ENCODE results near the gene SRF. TPM values are rescaled to one million over a fixed set of nuclear protein-coding genes. Genes with fewer than 3 reads are reported as not detected.

Gene SRF
- total and polyA plus RNA-seq, 4 donors = 2.0 to 11.7 (median 7.1) TPM

GRCh38 chr6:43185391-43185985, 14.4 kb downstream of the SRF start:
- Histone ChIP-seq H3K27me3 (ENCODE audit: control insufficient read depth in 4 of 4, insufficient read depth in 4 of 4, low read length in 3 of 4) (no peaks in the 10 kb centered on the region), H3K9ac (ENCODE audit: low read depth in 1 of 2, low read length in 2 of 2) (no peak overlapping the region), H3K36me3 (ENCODE audit: control insufficient read depth in 4 of 4, insufficient read depth in 3 of 4, low read depth in 1 of 4, low read length in 3 of 4) (peaks cover 2 to 36% (median 15%) of the 10 kb centered on the region in 4 donors), H3K9me3 (ENCODE audit: control insufficient read depth in 4 of 4, low read length in 3 of 4) (no peaks in the 10 kb centered on the region), H3K27ac (ENCODE audit: low read depth in 1 of 2, low read length in 2 of 2) (no peak overlapping the region), H3K4me3 (ENCODE audit: low read depth in 1 of 3, low read length in 3 of 3) (no peak overlapping the region), H3K4me1 (ENCODE audit: control insufficient read depth in 4 of 4, insufficient read depth in 4 of 4, low read length in 3 of 4) (peaks cover 0 to 18% (median 17%) of the 10 kb centered on the region in 4 donors)
- WGBS = 85% methylated on average over 5 of the region's 5 CpGs
- no peak for DNase-seq (ENCODE audit: low spot score)
- TF ChIP-seq FOXA1 (IDR thresholded peaks at IDR 0.05) (no peak), ZBTB33 (IDR thresholded peaks at IDR 0.05) (no peak), HNF4G (IDR thresholded peaks at IDR 0.05) (no peak), GABPA (IDR thresholded peaks at IDR 0.05 in 1 of 2, conservative IDR thresholded peaks at IDR 0.05 in 1 of 2) (no peak), YY1 (IDR thresholded peaks at IDR 0.05) (no peak), FOXA2 (IDR thresholded peaks at IDR 0.05) (no peak), SP1 (IDR thresholded peaks at IDR 0.05) (no peak), RAD21 (IDR thresholded peaks at IDR 0.05) (no peak), ATF3 (IDR thresholded peaks at IDR 0.05) (no peak), MAX (IDR thresholded peaks at IDR 0.05) (no peak), HNF4A (conservative IDR thresholded peaks at IDR 0.05) (no peak), REST (IDR thresholded peaks at IDR 0.05) (no peak), NR2F2 (IDR thresholded peaks at IDR 0.05) (no peak), EGR1 (IDR thresholded peaks at IDR 0.05; ENCODE audit: low read depth in 2 of 2) (no peak)

- TF ChIP-seq HNF4G (IDR thresholded peaks at IDR 0.05) = no peak
- TF ChIP-seq FOXA1 (IDR thresholded peaks at IDR 0.05) = no peak
- Histone ChIP-seq H3K4me1 (ENCODE audit: control insufficient read depth in 4 of 4, insufficient read depth in 4 of 4, low read length in 3 of 4) (peaks cover 0 to 18% (median 17%) of the 10 kb centered on the region in 4 donors), H3K27me3 (ENCODE audit: control insufficient read depth in 4 of 4, insufficient read depth in 4 of 4, low read length in 3 of 4) (no peaks in the 10 kb centered on the region), H3K27ac (ENCODE audit: low read depth in 1 of 2, low read length in 2 of 2) (no peak overlapping the region), H3K4me3 (ENCODE audit: low read depth in 1 of 3, low read length in 3 of 3) (no peak overlapping the region), H3K36me3 (ENCODE audit: control insufficient read depth in 4 of 4, insufficient read depth in 3 of 4, low read depth in 1 of 4, low read length in 3 of 4) (peaks cover 2 to 36% (median 15%) of the 10 kb centered on the region in 4 donors), H3K9ac (ENCODE audit: low read depth in 1 of 2, low read length in 2 of 2) (no peak overlapping the region), H3K9me3 (ENCODE audit: control insufficient read depth in 4 of 4, low read length in 3 of 4) (no peaks in the 10 kb centered on the region)
- no peak for DNase-seq (ENCODE audit: low spot score)
- 98% methylated on average over 14 of the region's 14 CpGs for WGBS
These were observed 14.9 kb downstream of the SRF start for GRCh38 chr6:43186019-43186418.

All from liver (tissue), 9 donors.